GM10248 (cell line): Measurements from ENCODE around the gene SLC16A1.

Experiments
- CTCF ChIA-PET: fragments of 300-600 bp; sonication (Branson Sonifier 250); formaldehyde crosslinking; extraction: SDS; loops from one replicate; lab custom pipeline; 2021; ENCODE audit warnings: antibody characterized with exemption; lab: Yijun Ruan, JAX
- POLR2A ChIA-PET: fragments of 350-650 bp; sonication (Branson Sonifier 250); formaldehyde crosslinking; extraction: SDS; loops from one replicate; lab custom pipeline; 2020; ENCODE audit warnings: antibody characterized with exemption; lab: Yijun Ruan, JAX
- DNase-seq: peaks from one replicate; pipeline ENCODE4 v3.0.0; 2012; ENCODE audit errors: extremely low spot score
- CTCF ChIP-seq: IDR thresholded peaks from 2 replicates; pipeline ENCODE4 v1.5.1; 2012; ENCODE audit warnings: mild to moderate bottlenecking, low read depth; ENCODE audit errors: extremely low read depth, missing control alignments, control extremely low read depth

Gene SLC16A1

GRCh38 chr1:112876315-112876714 is 79.7 kb downstream of the SLC16A1 start:
- ChIA-PET POLR2A (interaction anchor here (0.6 kb wide), 1 partner anchor 261 kb away, joined by 3 read pairs; no protein-coding TSS in a partner anchor), CTCF (interaction anchor here (1.0 to 8.8 kb wide), 3 partner anchors 165 to 336 kb away, joined by 3 to 119 read pairs (median 73); partner anchors contain the start of gene LRIG2)
- TF ChIP-seq CTCF, result no peak
- no peak for DNase-seq

- no peak for TF ChIP-seq CTCF
- DNase-seq, result no peak
- CTCF ChIA-PET, result no interaction called here
- POLR2A ChIA-PET, result no interaction called here
These were observed 83.4 kb downstream of the SLC16A1 start for GRCh38 chr1:112872551-112872962.

- POLR2A ChIA-PET, result no interaction called here
- no peak for TF ChIP-seq CTCF
- no peak for DNase-seq
- CTCF ChIA-PET, result interaction anchor here (0.7 to 1.7 kb wide), 4 partner anchors 9 to 171 kb away, joined by 3 to 6 read pairs (median 4); no protein-coding TSS in a partner anchor
These were observed 84.9 kb downstream of the SLC16A1 start for GRCh38 chr1:112870887-112871646.

- CTCF ChIA-PET, result interaction anchor here (0.8 kb wide), 1 partner anchor 203 kb away, joined by 4 read pairs; the partner anchor contains the start of gene LRIG2
- DNase-seq, result no peak
- POLR2A ChIA-PET, result no interaction called here
- TF ChIP-seq CTCF, result no peak
These were observed 86.1 kb downstream of the SLC16A1 start for GRCh38 chr1:112869895-112870294.

GRCh38 chr1:112868191-112868590 is 87.8 kb downstream of the SLC16A1 start:
- no peak for TF ChIP-seq CTCF
- POLR2A ChIA-PET, result no interaction called here
- CTCF ChIA-PET, result interaction anchor here (1.0 to 1.7 kb wide), 4 partner anchors 12 to 477 kb away, joined by 3 to 9 read pairs (median 4); partner anchors contain the start of gene LRIG2
- DNase-seq, result no peak

- CTCF ChIA-PET, result interaction anchor here (1.0 to 1.7 kb wide), 3 partner anchors 13 to 476 kb away, joined by 3 to 9 read pairs (median 4); partner anchors contain the start of gene LRIG2
These were observed 89.0 kb downstream of the SLC16A1 start for GRCh38 chr1:112866981-112867380.

More at GRCh38 chr1:112866981-112867380, 89.0 kb downstream of the SLC16A1 start:
- TF ChIP-seq CTCF, result no peak
- no peak for DNase-seq
- POLR2A ChIA-PET, result no interaction called here
